ENCODE data around the gene PARN. TPM values are rescaled to one million over a fixed set of nuclear protein-coding genes. Genes with fewer than 3 reads are reported as not detected.

The PARN gene
- total and polyA plus RNA-seq, 3 donors from 2014 or later: 43.5 to 67.2 (median 47.6) TPM

DNA sequence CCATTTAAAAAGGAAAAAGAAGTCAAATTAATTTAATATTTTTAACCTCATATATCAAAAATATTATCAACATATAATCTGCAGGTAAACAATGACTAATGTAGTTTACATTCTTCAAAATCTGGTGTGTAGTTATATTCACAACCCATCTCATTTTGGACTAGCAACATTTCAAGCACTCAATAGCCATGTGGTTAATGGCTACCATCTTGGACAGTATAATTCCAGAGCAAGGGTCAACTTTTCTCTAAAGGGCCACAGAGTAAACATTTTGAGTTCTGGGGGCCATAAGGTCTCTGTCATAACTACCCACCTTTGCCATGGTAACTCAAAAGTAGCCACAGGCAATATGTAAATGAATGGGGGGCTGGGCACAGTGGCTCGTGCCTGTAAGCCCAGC is 153.9 kb downstream of the PARN start:
- no peak for DNase-seq
- intact Hi-C loops (cut with DNase I; ENCODE audit: low total_unique reads): no loop called here
- Histone ChIP-seq H3K27ac (no peak overlapping the region), H3K36me3 (ENCODE audit: low read depth, missing control alignments) (no peaks in the 10 kb centered on the region), H3K4me1 (no peaks in the 10 kb centered on the region), H3K4me3 (no peak overlapping the region), H3K27me3 (no peaks in the 10 kb centered on the region), H3K9me3 (no peaks in the 10 kb centered on the region)
- 88 to 91% methylated on average over 1 of the region's 1 CpG for WGBS, 2 donors
- TF ChIP-seq, protein P1, sequence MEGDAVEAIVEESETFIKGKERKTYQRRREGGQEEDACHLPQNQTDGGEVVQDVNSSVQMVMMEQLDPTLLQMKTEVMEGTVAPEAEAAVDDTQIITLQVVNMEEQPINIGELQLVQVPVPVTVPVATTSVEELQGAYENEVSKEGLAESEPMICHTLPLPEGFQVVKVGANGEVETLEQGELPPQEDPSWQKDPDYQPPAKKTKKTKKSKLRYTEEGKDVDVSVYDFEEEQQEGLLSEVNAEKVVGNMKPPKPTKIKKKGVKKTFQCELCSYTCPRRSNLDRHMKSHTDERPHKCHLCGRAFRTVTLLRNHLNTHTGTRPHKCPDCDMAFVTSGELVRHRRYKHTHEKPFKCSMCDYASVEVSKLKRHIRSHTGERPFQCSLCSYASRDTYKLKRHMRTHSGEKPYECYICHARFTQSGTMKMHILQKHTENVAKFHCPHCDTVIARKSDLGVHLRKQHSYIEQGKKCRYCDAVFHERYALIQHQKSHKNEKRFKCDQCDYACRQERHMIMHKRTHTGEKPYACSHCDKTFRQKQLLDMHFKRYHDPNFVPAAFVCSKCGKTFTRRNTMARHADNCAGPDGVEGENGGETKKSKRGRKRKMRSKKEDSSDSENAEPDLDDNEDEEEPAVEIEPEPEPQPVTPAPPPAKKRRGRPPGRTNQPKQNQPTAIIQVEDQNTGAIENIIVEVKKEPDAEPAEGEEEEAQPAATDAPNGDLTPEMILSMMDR (IDR thresholded peaks at IDR 0.05): no peak
- TF ChIP-seq POLR2A (IDR thresholded peaks at IDR 0.05): no peak

DNA sequence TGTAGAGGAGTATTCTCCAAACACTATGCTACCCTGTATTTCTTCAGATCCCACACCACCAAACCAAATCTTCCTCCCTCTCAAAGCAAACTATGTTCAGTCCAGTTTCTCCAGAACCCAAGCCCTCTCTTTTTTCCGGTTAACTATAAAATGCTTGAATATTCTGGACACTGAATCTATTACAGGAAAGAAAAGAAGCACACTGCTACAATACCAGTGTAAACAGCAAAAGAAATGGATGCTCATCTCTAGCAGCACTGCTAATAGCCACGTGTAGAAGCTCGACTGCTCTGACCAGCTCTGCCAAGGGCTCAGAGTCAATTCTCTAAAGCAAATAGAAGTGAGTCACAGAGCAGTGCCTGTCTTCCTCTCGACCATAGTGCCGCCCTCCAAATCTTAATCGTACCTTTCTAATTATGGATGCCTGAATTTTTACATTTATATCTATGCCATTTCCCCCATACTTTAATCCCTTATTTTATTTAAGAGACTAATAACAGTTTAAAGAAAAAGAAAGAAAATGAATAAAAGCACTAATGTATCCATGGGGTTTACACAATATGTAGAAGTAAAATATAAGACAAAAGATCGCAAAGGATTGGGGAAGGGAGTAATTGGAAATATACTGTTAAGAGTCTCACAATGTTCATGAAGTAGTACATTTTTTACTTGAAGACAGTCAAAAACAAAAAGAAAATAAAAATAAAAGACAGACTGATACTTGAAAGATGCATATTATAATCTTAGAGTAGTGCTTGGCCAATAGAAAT is 154.5 kb downstream of the PARN start:
- Histone ChIP-seq H3K9me3 (no peaks in the 10 kb centered on the region), H3K27me3 (no peaks in the 10 kb centered on the region), H3K4me1 (no peaks in the 10 kb centered on the region), H3K27ac (no peak overlapping the region), H3K36me3 (ENCODE audit: low read depth, missing control alignments) (no peaks in the 10 kb centered on the region), H3K4me3 (no peak overlapping the region)
- 88 to 89% methylated on average over 7 of the region's 7 CpGs for WGBS, 2 donors
- no peak for TF ChIP-seq POLR2A (IDR thresholded peaks at IDR 0.05)
- TF ChIP-seq, protein P1 (IDR thresholded peaks at IDR 0.05): no peak
- intact Hi-C loops (cut with DNase I; ENCODE audit: low total_unique reads): no loop called here
- DNase-seq: no peak

DNA sequence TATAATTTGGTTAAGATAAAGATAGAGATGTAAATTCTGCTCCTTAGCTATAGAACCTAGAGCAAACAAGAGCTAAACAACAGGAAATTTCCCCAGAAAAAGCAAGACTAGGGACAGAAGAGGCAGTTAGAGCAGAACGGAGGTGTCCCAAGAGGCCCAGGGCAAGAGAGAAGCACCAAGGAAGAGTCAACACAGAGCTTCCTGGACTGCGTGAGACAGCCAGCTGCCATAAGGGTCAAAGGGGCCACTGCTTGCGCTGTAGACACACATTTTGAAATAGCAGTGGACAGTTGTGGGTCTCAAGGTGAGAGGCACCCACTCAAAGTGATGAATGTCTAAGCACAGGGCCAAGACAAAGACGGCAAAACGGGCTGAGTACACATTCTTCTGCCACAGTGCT is 156.6 kb downstream of the PARN start:
- Histone ChIP-seq H3K27ac (no peak overlapping the region), H3K4me3 (no peak overlapping the region), H3K27me3 (no peaks in the 10 kb centered on the region), H3K9me3 (no peaks in the 10 kb centered on the region), H3K36me3 (ENCODE audit: low read depth, missing control alignments) (no peaks in the 10 kb centered on the region), H3K4me1 (no peaks in the 10 kb centered on the region)
- WGBS, 2 donors: 91% methylated on average over 5 of the region's 5 CpGs
- TF ChIP-seq POLR2A (IDR thresholded peaks at IDR 0.05): no peak
- TF ChIP-seq, protein P1 (IDR thresholded peaks at IDR 0.05): no peak
- DNase-seq: no peak
- intact Hi-C loops (cut with DNase I; ENCODE audit: low total_unique reads): no loop called here

DNA sequence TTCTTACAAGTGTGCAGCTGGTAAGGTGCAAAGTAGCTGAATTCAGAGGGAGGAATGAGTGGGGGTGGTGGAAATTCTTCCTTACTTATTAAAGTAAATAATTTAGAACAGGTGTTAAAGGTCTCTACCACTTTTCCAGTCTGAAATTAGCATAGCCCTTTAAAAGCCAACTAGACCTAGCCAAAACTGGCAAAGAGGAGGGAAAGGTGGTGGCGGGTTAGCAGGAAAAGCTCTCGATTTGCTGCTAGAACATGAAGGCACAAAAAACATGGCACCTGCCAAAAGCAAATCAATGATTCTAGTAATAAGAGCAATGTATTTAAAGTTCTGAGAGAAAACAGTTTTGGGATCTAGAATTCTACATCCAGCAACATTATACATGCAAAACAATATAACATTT is 157.7 kb downstream of the PARN start:
- intact Hi-C loops (cut with DNase I; ENCODE audit: low total_unique reads): no loop called here
- no peaks in the 10 kb centered on the region for H3K36me3 ChIP-seq (ENCODE audit: low read depth, missing control alignments)
- no peaks in the 10 kb centered on the region for H3K4me1 ChIP-seq

More for the DNA sequence above, 157.7 kb downstream of the PARN start:
- Histone ChIP-seq H3K27me3 (no peaks in the 10 kb centered on the region), H3K9me3 (no peaks in the 10 kb centered on the region), H3K27ac (no peak overlapping the region), H3K4me3 (no peak overlapping the region)
- TF ChIP-seq, protein P1 (IDR thresholded peaks at IDR 0.05): no peak
- no peak for TF ChIP-seq POLR2A (IDR thresholded peaks at IDR 0.05)
- WGBS, 2 donors: 69 to 92% methylated on average over 2 of the region's 2 CpGs
- DNase-seq: no peak
